Esophagus muscularis mucosa (tissue), 4 donors: Measurements from ENCODE around the gene CNN3. TPM values are rescaled to one million over a fixed set of nuclear protein-coding genes. Genes with fewer than 3 reads are reported as not detected.

Source experiments
- DNase-seq: peaks from one replicate; pipeline ENCODE4 v3.0.0-alpha.2; 2017; ENCODE audit errors: extremely low spot score
- H3K27ac ChIP-seq, 4 donors: fragments of 200-600 bp; sonication (generic); replicated peaks in 1 of 4; 1 replicate in 3 of 4; 2 replicates in 1 of 4; pipeline ENCODE4 v1.5.1; 2016 to 2019; ENCODE audit warnings: mild to moderate bottlenecking in 1 of 4
- H3K27me3 ChIP-seq, 4 donors: fragments of 200-600 bp; sonication (generic); one replicate each; pipeline versions ENCODE4 v1.5.1 to v1.6.0; 2016 to 2019
- H3K36me3 ChIP-seq, 4 donors: fragments of 200-600 bp; sonication (generic); one replicate each; pipeline ENCODE4 v1.5.1; 2016 to 2019
- H3K4me1 ChIP-seq, 4 donors: fragments of 200-600 bp; sonication (generic); one replicate each; pipeline ENCODE4 v1.5.1; 2016 to 2019
- H3K4me3 ChIP-seq, 4 donors: fragments of 200-600 bp; sonication (generic); 1 replicate in 2 of 4; 2 replicates in 2 of 4; pipeline ENCODE4 v1.5.1; 2016 to 2019; ENCODE audit warnings: mild to moderate bottlenecking in 4 of 4, moderate library complexity in 1 of 4
- H3K9me3 ChIP-seq, 4 donors: fragments of 200-600 bp; sonication (generic); 1 replicate in 3 of 4; 2 replicates in 1 of 4; pipeline ENCODE4 v1.5.1; 2016 to 2019
- EP300 ChIP-seq: sonication (generic); formaldehyde crosslinking; IDR thresholded peaks from one replicate; pipeline ENCODE4 v1.6.1; 2017; ENCODE audit warnings: antibody characterized with exemption
- POLR2A ChIP-seq: fragments of 450-650 bp; IDR thresholded peaks from one replicate; pipeline ENCODE4 v1.6.1; 2017; ENCODE audit warnings: antibody characterized with exemption, moderate library complexity, mild to moderate bottlenecking, low read depth
- POLR2AphosphoS5 ChIP-seq, 2 donors: sonication (generic); formaldehyde crosslinking; IDR thresholded peaks; one replicate each; pipeline ENCODE4 v1.6.1; 2017; ENCODE audit warnings: antibody characterized with exemption in 2 of 2
- WGBS: methylation state at CpG from one replicate; pipeline ENCODE4 v1.1.5; 2018; 5-methylcytosine and 5-hydroxymethylcytosine counted together
- intact Hi-C: fragments of 100-400 bp; cut with DNase I; formaldehyde crosslinking; loops from one replicate; pipeline ENCODE4 v1.15.1; 2023
- total RNA-seq, 4 donors: library from RNA; depleted of rRNA; stranded (reverse); fragments of >200 nt; gene quantifications; one replicate each; pipeline versions ENCODE4 v1.1.0 to v1.2.1, GENCODE V29; 2016
- TF ChIP-seq, protein P1 (sequence below), 3 experiments: fragments of 200-600 bp in 2 of 3; fragments of 450-650 bp in 1 of 3; sonication (generic) in 2 of 3; IDR thresholded peaks; one replicate each; pipeline ENCODE4 v1.5.1; 2017 to 2019; ENCODE audit warnings: antibody characterized with exemption in 3 of 3, mild to moderate bottlenecking in 2 of 3, moderate library complexity in 1 of 3

The CNN3 gene
- total RNA-seq, 4 donors from 2014 or later = 140 to 268 (median 194) TPM

DNA sequence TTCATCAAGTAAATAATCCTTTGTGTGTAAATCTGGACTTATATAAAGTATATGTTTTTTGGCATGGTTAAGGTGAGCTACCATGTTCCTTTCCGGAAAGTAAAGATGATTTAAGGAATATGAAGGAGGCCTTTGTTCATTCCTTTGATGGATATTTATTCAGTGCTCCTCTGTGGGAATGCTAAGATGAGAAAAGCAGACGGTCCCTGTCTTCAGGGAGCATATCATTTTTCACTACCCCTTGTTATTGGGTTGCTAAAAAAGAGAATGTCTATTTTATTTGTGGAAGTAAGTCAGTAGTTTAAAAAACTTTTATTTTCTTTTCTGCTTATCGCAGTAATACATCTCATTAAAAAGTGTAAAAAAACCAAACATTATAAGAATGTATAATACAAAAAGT, 35.1 kb upstream of the CNN3 start:
- TF ChIP-seq POLR2A (no peak), EP300 (no peak), POLR2AphosphoS5 (IDR thresholded peaks at IDR 0.05) (no peak)
- TF ChIP-seq, protein P1, sequence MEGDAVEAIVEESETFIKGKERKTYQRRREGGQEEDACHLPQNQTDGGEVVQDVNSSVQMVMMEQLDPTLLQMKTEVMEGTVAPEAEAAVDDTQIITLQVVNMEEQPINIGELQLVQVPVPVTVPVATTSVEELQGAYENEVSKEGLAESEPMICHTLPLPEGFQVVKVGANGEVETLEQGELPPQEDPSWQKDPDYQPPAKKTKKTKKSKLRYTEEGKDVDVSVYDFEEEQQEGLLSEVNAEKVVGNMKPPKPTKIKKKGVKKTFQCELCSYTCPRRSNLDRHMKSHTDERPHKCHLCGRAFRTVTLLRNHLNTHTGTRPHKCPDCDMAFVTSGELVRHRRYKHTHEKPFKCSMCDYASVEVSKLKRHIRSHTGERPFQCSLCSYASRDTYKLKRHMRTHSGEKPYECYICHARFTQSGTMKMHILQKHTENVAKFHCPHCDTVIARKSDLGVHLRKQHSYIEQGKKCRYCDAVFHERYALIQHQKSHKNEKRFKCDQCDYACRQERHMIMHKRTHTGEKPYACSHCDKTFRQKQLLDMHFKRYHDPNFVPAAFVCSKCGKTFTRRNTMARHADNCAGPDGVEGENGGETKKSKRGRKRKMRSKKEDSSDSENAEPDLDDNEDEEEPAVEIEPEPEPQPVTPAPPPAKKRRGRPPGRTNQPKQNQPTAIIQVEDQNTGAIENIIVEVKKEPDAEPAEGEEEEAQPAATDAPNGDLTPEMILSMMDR (IDR thresholded peaks at IDR 0.05) = no peak
- H3K9me3 ChIP-seq = no peaks in the 10 kb centered on the region
- intact Hi-C loops = no loop called here
- H3K36me3 ChIP-seq = no peaks in the 10 kb centered on the region
- H3K27me3 ChIP-seq = no peaks in the 10 kb centered on the region
- H3K4me3 ChIP-seq = no peak overlapping the region
- peak overlapping the region in 2 of 4 donors; percentile 45 to 54 for H3K27ac ChIP-seq
- no peak for DNase-seq
- peaks cover 0 to 9% (median 6%) of the 10 kb centered on the region in 4 donors for H3K4me1 ChIP-seq
- WGBS = 87% methylated on average over 3 of the region's 3 CpGs

DNA sequence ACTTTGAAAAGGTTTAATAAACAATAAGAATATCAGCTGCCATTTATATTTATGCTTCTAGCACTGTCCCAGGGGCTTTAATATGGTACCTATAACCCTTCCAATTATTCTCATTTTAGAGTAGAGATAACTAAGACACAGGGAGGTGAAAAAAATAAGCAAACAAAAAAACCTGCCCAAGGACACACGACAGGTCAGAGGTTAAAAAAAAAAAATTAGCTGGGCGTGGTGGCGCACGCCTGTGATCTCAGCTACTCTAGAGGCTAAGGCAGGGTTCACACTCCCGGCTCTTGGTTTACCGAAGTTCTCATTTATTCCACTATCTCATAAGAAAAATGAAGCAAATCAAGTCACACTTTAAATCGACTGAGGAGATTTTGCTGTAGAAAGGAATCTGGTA, 34.7 kb upstream of the CNN3 start:
- DNase-seq = no peak
- no peaks in the 10 kb centered on the region for H3K36me3 ChIP-seq
- 95% methylated on average over 7 of the region's 7 CpGs for WGBS
- H3K4me1 ChIP-seq = peaks cover 0 to 10% (median 6%) of the 10 kb centered on the region in 4 donors
- H3K27me3 ChIP-seq = no peaks in the 10 kb centered on the region
- H3K9me3 ChIP-seq = no peaks in the 10 kb centered on the region
- intact Hi-C loops = no loop called here
- H3K4me3 ChIP-seq = no peak overlapping the region
- no peak for TF ChIP-seq POLR2A
- TF ChIP-seq, protein P1 (IDR thresholded peaks at IDR 0.05) = no peak
- H3K27ac ChIP-seq = no peak overlapping the region

DNA sequence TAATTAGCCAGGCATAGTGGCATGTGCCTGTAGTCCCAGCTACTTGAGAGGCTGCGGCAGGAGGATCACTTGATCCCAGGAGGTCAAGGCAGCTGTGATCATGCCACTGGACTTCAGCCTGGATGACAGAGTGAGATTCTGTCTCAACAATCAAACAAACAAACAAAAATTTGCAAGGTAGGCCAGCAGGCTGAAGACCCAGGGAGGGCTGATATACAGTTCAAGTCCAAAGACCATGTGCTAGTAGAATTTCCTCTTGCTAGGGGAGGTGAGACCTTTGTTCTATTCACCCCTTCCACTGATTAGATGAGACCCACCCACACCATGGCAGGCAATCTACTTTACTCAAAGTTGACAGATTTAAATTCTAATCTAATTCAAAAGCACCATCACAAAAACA, 31.2 kb upstream of the CNN3 start:
- intact Hi-C loops = no loop called here
- TF ChIP-seq POLR2AphosphoS5 (IDR thresholded peaks at IDR 0.05) (no peak), EP300 (no peak), POLR2A (no peak)
- TF ChIP-seq, protein P1 (IDR thresholded peaks at IDR 0.05) = no peak
- Histone ChIP-seq H3K9me3 (no peaks in the 10 kb centered on the region), H3K4me1 (peaks cover 28 to 35% (median 29%) of the 10 kb centered on the region in 4 donors), H3K27me3 (no peaks in the 10 kb centered on the region), H3K4me3 (no peak overlapping the region), H3K27ac (no peak overlapping the region), H3K36me3 (no peaks in the 10 kb centered on the region)
- no peak for DNase-seq
- 100% methylated on average over 1 of the region's 1 CpG for WGBS

DNA sequence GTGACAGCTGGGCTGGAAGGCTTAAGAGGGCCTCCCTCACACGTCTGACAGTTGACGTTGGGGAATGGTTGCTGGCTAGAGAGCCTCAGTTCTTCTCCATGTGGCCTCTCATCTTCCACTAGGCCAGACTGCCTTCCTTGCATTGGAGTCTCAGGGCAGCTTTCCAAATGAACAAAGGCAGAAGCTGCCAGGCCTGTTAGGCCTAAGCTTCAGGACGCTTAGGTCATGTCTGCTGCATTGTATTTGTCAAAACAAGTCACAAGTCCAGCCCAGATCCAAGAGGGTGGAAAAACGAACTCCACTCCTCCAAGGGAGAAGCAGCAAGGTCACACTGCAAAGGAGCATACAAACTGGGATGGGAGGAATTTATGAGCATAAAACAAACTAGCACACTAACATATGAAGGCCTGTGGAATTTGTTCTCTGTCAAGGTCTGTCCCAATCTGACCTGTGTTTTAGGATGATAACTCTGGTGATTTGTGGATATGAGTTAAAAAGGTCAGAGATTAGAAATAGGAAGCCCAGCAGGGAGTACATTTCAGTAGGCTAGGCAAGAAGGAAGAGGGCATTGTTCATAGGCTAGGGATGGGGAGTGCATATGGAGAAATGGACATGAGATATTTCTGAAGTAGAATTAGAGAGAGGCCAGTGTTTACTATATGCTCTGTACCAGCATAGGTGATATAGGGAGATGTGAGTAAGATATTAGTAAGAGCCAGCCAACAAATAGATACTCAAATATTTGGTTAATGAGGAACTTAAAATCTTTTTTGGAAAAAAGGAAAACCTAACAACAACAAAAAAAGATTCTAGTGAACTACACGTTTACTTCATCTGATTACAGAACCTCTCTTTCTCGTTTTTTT, 29.1 kb upstream of the CNN3 start:
- DNase-seq = no peak
- no peaks in the 10 kb centered on the region for H3K36me3 ChIP-seq
- no peak overlapping the region for H3K4me3 ChIP-seq
- H3K27ac ChIP-seq = peak overlapping the region in 3 of 4 donors; percentile 32 to 42 (median 39)
- peaks cover 24 to 29% (median 28%) of the 10 kb centered on the region in 4 donors for H3K4me1 ChIP-seq
- no peaks in the 10 kb centered on the region for H3K27me3 ChIP-seq
- intact Hi-C loops = no loop called here
- TF ChIP-seq, protein P1 (IDR thresholded peaks at IDR 0.05) = no peak
- TF ChIP-seq POLR2A (no peak), POLR2AphosphoS5 (IDR thresholded peaks at IDR 0.05) (peak in 1 of 2 donors; percentile 17)
- no peaks in the 10 kb centered on the region for H3K9me3 ChIP-seq
- 54% methylated on average over 6 of the region's 6 CpGs for WGBS
